Measurements from ENCODE around the gene ARID1B.

ARID1B gene

GRCh38 chr6:156946370-156946936 is 169.3 kb downstream of the ARID1B start:
- no peak for DNase-seq

GRCh38 chr6:156948277-156948676 is 171.1 kb downstream of the ARID1B start:
- DNase-seq = no peak

DNA sequence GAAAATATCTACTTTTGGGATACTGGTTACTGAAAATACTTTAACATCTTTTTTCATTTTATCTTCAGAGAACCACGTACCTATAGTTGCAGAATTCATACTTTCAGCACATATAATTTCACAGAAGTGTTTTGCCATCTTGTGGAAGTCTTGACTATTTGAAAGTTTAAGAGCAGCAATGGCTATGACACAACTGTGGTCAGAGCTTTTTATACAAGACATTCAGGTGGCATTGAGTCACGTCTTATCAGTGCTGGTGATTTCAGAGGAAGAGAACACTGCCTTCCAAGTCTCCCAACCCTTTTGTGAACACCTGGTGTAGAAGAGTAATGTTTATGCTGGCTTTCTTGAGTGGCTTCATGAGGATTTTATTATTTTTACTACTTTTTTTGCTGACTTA is 171.6 kb downstream of the ARID1B start:
- no peak for DNase-seq

DNA sequence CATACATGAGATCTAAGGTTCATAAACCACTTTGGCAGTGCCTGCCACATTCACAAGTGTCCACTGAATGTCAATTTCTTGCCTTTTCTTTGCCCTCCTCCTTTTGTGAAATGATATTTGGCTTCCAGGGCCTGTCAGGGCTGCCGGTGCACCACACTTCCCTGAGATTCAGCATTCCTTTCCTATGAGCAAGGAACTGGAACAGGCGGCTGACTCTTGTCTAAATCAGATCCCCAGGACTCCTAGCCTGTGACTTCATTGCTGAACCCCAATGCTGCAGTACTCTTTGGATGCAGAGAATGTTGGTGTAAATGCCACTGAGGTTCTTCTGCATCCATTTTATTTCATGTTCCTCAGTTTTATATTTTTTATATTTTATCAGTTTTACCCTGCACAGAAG is 172.2 kb downstream of the ARID1B start:
- DNase-seq = no peak

GRCh38 chr6:156950084-156950483 is 172.9 kb downstream of the ARID1B start:
- DNase-seq = no peak

DNA sequence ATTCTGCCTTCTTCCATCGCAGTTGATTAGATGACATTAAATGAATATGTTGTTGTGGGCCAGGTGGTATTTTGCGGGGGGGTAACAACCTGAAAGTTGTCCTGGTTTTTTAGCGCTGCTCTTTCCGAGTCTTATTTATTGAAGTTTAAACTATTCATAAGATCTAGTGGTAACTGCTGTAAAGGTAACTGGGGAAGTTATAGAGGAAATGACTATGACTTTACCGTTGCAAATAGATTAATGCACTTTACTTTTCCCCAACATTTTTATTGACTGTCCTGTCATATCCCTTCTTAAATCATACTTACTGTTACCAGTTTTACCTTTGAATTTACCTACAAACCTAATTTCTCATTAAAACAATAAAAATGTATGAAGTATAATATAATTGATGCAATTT is 173.4 kb downstream of the ARID1B start:
- no peak for DNase-seq

DNA sequence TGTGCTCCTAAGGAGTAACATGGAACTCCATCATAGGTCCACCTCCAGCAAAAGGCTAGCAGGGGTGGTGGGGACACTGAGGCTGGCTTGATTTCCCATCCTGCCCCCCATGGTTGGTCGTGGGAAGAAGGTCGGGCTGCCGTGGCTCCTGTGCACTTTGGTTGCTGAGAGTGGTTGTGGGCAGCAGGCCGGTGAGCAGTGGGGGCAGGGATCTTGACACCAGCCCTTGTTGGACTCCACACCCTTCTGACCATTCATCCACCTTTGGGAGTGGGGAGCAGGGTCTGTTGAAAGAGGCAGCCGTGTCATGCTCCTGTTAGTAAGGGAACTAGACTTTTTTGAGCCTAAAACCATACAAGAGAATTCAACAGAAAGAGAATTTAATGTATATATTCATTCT is 175.2 kb downstream of the ARID1B start:
- no peak for DNase-seq

- DNase-seq = no peak
Measured at GRCh38 chr6:156953127-156953478, 175.9 kb downstream of the ARID1B start.

DNA sequence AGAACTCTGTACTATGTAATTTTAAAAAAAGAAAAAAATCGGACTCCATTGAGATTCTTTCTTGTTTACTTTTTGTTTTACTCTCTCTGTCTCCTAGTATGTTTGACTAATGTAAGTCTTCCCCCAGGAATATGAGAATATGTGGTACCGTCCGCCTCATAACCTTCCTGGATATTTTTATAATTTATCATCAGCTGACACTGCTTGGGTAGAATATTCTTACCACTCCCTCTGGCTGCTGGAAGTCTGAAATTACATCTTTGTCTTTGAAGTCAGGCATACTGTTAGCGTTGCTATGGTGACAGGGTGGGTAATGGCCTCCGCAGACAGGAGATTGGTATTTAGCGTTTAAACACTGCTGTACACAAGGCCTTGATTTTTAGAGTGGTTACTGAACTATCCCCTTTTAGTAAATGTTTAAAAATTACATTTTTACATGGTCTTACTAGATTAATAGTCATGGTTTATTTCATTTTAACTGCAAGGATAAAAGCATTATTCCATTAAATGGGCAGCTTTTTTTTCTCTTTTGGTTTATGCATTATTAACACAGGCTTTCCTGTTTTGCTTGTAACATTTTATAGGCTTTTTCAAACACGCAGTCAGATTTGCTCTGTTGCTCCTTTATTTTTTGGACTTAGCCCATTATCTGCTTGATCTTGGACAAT is 176.4 kb downstream of the ARID1B start:
- peak; percentile 59 for DNase-seq

DNA sequence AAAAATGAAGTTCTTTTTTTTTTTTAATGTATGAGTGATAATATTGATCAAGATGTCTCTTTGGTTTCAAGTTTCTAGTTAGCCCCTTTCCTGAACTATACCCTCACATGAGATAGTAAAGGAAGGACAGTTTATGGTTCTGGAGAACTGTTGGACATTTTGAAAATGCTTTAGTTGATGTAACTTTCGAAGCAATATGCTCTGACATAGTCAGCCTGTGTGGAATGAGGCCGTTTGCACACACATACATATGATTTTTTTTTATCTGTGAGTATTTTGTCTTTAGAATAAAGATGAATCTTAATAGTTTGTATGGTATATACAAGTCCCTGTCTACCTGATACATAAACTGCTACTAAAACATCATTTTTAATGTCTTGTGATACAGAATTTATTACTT is 177.0 kb downstream of the ARID1B start:
- DNase-seq = no peak

GRCh38 chr6:156954816-156955215 is 177.6 kb downstream of the ARID1B start:
- DNase-seq = no peak

GRCh38 chr6:156955494-156956183 is 178.5 kb downstream of the ARID1B start:
- no peak for DNase-seq

DNA sequence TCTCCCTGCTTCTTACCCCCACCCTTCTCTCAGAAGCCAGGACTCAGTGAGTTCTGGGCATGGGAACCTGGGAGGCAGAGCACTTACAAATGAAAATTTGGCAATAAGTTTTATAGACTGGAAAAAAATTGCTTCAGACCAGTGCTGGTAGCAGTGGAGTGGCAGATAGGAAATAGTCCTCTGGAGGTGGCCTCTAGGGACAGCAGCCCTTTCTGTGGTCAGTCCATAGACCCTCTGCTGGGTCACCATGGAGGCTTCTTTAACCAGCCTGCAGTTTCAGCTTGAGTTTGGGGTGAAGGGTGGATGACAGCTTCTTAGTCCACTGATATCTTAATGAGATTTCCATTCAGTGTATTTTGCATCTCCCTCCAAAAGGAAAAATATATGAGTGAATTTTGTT is 179.1 kb downstream of the ARID1B start:
- DNase-seq = no peak

DNA sequence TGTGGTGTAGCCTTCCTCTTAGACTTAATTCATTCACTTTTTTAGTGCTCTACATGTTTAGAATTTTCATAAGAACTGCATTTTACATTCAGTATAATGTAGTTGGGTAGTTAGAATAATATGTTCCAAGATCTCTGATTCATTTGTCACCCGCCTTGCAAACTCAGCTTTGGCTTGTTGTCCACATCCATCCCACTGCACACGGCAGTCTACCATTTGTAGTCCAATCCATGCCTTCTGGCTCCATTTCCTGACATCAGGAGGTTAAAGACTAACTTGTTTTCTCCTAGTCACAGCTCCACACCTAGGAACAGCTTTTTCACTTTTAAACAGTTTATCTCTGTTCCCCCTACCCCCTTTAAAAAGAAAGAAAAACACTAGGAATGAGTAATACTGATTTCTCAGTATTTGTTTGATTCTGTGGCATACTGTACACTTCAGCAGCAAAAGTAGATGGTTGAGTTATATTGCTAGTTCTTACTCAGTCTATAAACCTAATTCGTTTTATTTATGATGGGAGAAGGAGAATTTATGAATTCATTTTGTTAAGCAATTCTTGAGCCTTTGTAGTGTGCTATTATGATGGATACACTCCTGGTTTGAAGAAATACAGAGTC is 180.9 kb downstream of the ARID1B start:
- no peak for DNase-seq

- no peak for DNase-seq
Measured at GRCh38 chr6:156960525-156960924, 183.3 kb downstream of the ARID1B start.

DNA sequence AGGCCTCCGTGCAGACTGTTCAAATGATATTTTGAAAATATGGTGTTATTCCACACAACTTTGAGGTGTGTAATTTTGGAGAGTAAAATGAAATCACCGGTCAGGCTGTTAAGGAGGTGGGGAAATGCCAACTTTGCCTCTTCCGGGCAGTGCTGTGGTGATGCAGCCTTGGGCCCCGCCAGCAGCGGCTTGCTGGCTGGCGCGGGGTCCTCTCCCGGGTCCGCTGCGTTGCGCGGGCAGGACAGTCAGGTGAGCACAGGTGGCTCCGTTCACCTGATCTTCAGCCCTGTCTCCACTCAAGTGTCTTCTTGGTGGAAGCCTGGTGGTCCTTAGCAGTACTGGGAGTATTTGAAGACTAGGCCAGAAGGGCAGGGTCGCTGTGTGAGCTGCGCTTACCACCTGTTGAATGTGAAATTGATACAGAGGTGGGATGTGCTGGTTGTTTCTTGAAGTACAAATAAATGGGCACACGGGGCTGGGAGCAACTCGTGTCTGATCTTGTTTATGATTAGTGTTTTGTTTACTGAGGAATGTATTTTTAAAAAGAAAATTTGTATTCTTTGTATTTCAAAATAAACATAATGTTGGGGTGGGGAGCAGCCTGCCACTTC is 184.2 kb downstream of the ARID1B start:
- no peak for DNase-seq

- DNase-seq = peak; percentile 29
Measured at GRCh38 chr6:156963712-156964700, 186.8 kb downstream of the ARID1B start.

GRCh38 chr6:156967852-156968251 is 190.7 kb downstream of the ARID1B start:
- DNase-seq = no peak

GRCh38 chr6:156969233-156969632 is 192.1 kb downstream of the ARID1B start:
- DNase-seq = no peak

DNA sequence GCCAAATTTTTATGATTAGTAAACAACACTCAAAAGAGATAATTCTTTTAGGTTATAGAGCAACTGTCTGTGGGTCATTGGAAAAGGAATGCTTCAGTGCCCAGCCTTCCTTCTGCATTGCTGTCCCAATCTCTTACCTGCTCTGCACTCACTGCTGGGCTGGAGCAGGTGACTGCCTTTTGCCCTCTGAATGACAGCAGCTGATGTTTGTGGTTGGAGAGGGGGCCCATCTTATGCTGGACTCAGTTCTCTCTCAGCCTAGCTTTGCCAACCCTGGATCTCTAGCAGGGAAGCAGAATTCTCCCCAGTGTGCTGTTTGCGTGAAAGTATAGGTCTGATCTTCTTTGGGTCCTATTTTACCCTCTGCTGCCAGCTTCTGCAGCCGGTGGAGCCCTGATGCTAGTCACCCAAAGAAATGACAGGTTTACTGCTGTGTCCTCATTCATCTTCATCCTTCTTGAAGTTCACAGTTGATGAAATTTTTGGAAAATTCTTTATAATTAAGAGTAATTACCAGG is 193.5 kb downstream of the ARID1B start:
- no peak for DNase-seq

DNA sequence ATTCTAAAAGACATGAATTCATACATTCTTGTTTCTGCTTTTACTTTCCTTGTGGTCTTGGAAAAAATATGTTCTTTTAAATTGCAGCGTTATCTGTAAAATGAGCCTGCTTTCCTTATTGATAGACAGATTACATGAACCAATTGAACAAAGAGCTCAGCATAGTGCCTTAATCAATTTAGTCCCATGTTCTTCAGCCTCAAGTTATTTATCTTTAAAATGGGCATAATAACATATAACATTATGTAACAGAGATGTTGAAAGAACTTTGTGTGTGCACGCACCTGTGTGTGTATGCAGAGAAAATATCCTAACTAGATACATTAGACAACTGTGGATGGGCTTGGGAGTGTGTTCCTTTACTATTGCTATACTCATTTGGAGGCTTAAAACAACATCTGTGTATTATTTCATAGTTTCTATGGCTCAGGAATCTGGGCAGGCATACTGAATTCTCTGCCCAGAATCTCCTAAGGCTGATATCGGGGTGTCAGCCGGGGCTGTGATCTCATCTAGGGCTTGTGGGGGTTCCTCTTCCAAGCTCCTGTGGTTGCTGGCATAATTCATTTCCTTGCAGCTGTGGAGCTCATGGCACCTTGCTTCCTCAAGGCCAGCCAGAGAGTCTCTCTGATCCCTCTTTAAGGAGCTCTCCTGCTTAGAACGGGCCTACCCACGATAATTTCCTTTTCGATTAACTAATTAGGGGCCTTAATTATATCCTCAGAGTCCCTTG is 194.1 kb downstream of the ARID1B start:
- no peak for DNase-seq

All from CD4-positive, alpha-beta T cell treated with Interleukin-15 for 1 hour (primary cell).